ENCODE data around the gene FAM111B. TPM values are rescaled to one million over a fixed set of nuclear protein-coding genes. Genes with fewer than 3 reads are reported as not detected.

The FAM111B gene
- total RNA-seq, 4 donors from 2014 or later = 0.20 to 0.30 (median 0.22) TPM; not detected in 1

- WGBS, 2 donors = 0 to 3% methylated on average over 3 of the region's 3 CpGs
- DNase-seq (ENCODE audit: low spot score in 2 of 2) = no peak
- Histone ChIP-seq H3K9me3 (no peaks in the 10 kb centered on the region), H3K4me1 (peaks cover 0 to 45% (median 12%) of the 10 kb centered on the region in 4 donors), H3K4me3 (peak overlapping the region; percentile 66 to 86 (median 77)), H3K27me3 (no peaks in the 10 kb centered on the region), H3K27ac (peak overlapping the region; percentile 88 to 98 (median 92)), H3K36me3 (peaks cover 0 to 12% (median 0%) of the 10 kb centered on the region in 3 donors)
- TF ChIP-seq EP300 (IDR thresholded peaks at IDR 0.05) (no peak), POLR2A (IDR thresholded peaks at IDR 0.05) (no peak)
- TF ChIP-seq, protein P1, sequence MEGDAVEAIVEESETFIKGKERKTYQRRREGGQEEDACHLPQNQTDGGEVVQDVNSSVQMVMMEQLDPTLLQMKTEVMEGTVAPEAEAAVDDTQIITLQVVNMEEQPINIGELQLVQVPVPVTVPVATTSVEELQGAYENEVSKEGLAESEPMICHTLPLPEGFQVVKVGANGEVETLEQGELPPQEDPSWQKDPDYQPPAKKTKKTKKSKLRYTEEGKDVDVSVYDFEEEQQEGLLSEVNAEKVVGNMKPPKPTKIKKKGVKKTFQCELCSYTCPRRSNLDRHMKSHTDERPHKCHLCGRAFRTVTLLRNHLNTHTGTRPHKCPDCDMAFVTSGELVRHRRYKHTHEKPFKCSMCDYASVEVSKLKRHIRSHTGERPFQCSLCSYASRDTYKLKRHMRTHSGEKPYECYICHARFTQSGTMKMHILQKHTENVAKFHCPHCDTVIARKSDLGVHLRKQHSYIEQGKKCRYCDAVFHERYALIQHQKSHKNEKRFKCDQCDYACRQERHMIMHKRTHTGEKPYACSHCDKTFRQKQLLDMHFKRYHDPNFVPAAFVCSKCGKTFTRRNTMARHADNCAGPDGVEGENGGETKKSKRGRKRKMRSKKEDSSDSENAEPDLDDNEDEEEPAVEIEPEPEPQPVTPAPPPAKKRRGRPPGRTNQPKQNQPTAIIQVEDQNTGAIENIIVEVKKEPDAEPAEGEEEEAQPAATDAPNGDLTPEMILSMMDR (IDR thresholded peaks at IDR 0.05) = no peak
Measured at GRCh38 chr11:59141673-59142460, 34.8 kb downstream of the FAM111B start.

GRCh38 chr11:59142530-59143507 lies 35.8 kb downstream of the FAM111B start, which contains the start of gene FAM111A:
FAM111A (plus strand) TSS chr11:59142856; CDS start chr11:59148873, 6,017 bp downstream.
- Histone ChIP-seq H3K4me3 (peak within 1 kb of the TSS; percentile 66 to 86 (median 77)), H3K4me1 (peaks cover 0 to 45% (median 12%) of the 10 kb centered on the region in 4 donors), H3K27me3 (no peaks in the 10 kb centered on the region), H3K9me3 (no peaks in the 10 kb centered on the region), H3K27ac (peak within 1 kb of the TSS; percentile 88 to 98 (median 92)), H3K36me3 (peaks cover 0 to 5% (median 0%) of the 10 kb centered on the region in 3 donors)
- WGBS, 2 donors = 0% methylated on average over 47 to 50 of the region's 50 CpGs
- TF ChIP-seq EP300 (IDR thresholded peaks at IDR 0.05) (peak in 1 of 2 donors; percentile 88), POLR2A (IDR thresholded peaks at IDR 0.05) (peak; percentile 17 to 53)
- TF ChIP-seq, protein P1 (IDR thresholded peaks at IDR 0.05) = peak in 2 of 5 experiments; percentile 15 to 42
- DNase-seq (ENCODE audit: low spot score in 2 of 2) = peak; percentile 69 to 77

- H3K4me1 ChIP-seq = peaks cover 0 to 41% (median 12%) of the 10 kb centered on the region in 4 donors
- peaks cover 0 to 9% (median 0%) of the 10 kb centered on the region in 3 donors for H3K36me3 ChIP-seq
- no peak for DNase-seq (ENCODE audit: low spot score in 2 of 2)
- WGBS, 2 donors = 85 to 86% methylated on average over 1 of the region's 1 CpG
- H3K9me3 ChIP-seq = no peaks in the 10 kb centered on the region
- TF ChIP-seq POLR2A (IDR thresholded peaks at IDR 0.05) (no peak), EP300 (IDR thresholded peaks at IDR 0.05) (no peak)
- TF ChIP-seq, protein P1 (IDR thresholded peaks at IDR 0.05) = no peak
- H3K27ac ChIP-seq = peak overlapping the region; percentile 88 to 98 (median 92)
- H3K27me3 ChIP-seq = no peaks in the 10 kb centered on the region
- H3K4me3 ChIP-seq = peak overlapping the region; percentile 45 to 86 (median 70)
Measured at GRCh38 chr11:59144096-59144495, 37.1 kb downstream of the FAM111B start.

DNA sequence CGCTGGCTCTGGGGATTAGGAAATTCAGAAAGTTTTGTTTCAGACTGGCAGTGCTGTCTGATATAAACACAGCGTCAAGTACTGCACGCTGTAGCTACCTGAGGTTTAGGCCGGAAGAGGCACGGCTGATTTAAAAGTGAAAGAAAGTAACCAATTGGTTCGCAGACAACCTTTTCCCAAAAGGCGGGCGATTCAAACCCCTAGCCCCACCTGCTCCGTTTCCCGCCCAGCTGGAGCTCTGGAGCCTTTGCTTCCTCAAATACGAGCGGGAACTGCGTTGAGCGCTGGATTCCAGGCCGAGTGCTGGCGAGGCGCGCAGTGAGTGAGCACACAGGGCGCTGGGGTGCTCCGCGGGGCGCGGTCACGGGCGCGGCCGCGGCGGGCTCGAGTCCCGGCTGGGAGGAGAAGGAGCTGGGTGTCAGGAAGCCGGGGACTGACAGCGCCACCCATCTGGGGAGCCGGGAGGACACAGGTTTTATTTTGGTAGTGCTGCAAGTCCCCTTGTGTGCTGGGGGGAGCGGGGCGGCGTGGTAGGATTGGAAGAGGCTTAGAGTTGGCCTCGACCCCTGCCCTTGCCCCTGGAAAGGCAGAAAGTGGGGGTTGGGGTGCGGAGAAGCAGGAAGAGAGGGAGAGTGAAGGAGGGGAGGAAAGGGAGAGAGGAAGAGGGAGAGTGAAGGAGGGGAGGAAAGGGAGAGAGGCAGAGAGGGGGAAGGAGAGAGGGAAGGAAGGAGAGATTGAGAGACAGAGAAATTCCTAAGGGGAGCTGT lies 37.7 kb downstream of the FAM111B start:
- Histone ChIP-seq H3K9me3 (no peaks in the 10 kb centered on the region), H3K27me3 (no peaks in the 10 kb centered on the region), H3K27ac (peak overlapping the region; percentile 88 to 98 (median 92)), H3K4me3 (peak overlapping the region; percentile 45 to 86 (median 62)), H3K36me3 (peaks cover 0 to 11% (median 0%) of the 10 kb centered on the region in 3 donors), H3K4me1 (peaks cover 0 to 41% (median 12%) of the 10 kb centered on the region in 4 donors)
- TF ChIP-seq, protein P1 (IDR thresholded peaks at IDR 0.05) = peak in 1 of 5 experiments; percentile 12
- TF ChIP-seq POLR2A (IDR thresholded peaks at IDR 0.05) (peak in 1 of 2 donors; percentile 44), EP300 (IDR thresholded peaks at IDR 0.05) (peak in 1 of 2 donors; percentile 87)
- peak; percentile 53 to 65 for DNase-seq (ENCODE audit: low spot score in 2 of 2)
- WGBS, 2 donors = 1% methylated on average over 39 of the region's 39 CpGs
